ENCODE data around the gene ABHD2.

ABHD2 gene

DNA sequence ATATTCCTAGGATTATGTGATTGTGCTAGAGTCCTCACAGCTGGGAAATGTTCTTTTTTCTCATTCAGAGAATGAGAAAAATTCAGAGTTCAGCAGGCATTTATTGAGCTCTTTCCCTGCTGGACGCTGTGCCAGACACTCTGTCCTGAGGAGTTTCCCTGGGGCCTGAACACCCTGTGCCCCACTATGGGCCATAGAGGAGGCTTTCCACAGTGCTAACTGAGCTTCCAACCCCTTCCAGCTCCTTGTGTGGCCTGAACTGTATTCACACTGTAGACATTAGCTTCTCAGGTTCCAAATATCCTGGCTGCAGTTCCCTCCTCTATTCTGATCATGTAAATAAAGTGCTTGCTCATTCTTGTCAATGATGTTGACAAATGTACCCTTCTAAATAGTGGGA, 10.0 kb downstream of the ABHD2 start:
- no peak for DNase-seq (ENCODE audit: low read depth in 2 of 2)

DNA sequence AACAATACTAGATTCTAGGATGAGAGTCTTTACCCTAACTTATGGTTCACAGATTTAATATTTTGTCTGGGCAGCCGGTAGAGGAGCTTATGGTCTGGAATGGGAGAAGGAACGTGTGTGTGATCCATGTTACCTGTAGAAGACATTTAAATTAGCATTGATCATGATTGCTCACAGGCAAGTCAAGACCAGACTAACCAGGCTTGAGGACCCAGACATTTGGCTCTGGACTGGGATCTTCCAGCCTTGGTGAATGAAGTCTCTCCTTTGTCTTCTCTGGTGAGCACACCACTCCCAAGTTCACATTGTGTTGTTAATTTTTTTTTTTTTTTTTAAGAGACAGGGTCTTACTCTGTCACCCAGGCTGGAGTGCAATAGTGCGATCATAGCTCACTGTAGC, 11.7 kb downstream of the ABHD2 start:
- no peak for DNase-seq (ENCODE audit: low read depth in 2 of 2)

DNA sequence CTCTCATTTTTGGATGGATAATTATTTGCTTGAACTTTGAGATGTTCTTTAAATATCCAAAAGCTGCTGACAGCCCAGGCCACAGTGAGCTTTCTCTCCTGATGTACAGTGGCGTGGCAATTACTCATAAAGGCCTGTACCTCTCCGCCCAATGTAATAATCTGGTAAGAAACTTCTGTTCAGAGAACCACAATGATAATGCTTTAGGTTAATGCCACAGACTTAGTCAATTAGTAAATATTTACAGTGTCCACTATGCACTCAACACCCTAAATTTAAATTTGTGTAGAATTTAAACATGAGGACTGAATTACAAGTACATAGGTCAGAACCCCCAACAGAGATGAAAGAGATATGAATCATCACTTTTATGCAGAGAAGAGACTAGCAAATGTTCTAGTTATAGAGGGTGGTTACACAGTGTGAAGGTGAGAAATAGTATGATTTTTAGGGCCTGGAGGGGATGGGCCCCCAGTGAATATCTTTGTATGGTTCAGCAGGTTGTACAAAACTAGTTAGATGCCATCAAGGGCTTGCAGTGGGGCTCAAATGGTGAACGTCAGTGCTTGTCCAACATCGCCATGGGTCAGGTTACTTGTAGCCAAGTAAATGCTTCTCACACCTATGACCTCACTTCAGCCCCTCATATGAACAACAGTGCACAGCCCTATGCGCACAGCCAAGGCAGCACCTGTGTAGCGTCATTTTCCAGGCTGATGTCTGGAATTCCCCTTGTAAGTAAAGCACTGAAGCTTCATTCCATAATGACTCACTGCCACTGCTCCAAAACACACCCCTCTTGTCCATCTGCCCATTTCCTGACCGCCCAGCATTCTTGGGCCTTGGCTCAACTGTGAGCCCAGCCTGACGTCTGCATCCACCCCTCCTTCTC, 13.3 kb downstream of the ABHD2 start:
- DNase-seq (ENCODE audit: low read depth in 2 of 2) = no peak

DNA sequence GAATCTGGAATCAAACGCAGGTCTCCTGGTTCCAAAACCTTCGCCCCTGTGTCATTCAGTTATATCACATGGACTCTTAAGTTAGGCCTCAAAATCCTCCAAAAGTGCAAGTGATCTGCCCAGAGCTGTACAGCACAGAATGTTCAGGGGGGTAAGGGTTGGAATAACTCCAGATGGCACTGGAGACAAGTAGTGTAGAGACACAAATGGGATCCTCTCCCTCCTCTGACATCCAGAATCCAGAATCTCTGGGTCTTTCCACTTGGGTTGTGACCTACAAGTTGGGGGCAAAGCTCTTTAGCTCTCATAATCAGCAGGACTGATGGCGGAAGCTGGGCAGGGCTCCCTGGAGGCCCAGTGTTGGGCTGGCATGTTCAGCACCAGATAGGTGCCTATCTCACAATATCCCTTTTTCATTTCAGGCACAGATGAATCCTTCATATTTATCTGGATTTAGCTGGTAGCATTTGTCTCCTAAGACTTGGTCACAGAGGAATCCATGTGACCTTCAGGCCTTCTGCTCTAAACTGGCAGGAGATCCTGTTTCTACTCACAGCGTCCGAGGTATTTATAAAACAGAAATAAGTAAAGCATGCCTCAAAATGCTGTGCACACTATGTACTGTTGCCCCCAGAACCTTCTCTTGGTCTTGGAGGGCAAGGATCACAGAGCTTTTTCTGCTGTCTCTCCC, 15.4 kb downstream of the ABHD2 start:
- no peak for DNase-seq (ENCODE audit: low read depth in 2 of 2)

DNA sequence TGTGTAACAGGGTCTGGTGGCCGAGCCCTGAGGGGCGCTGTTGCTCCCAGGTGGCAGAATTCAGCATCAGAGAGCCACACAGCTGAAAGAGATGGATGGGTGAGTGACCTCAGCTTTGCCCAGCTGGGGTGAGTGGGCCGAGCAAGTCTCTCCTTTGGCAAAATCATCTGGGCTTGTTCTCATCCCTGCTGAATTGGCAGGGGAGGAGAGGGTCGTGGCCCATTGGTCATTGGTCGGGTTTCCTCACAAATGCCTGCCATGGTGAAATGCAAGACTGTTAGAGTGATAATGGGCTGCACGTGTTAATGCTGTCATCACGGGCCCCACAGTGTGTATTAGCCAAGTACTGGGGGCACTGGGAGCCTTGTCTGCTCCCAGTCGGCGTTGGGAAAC, 15.9 kb downstream of the ABHD2 start:
- no peak for DNase-seq (ENCODE audit: low read depth in 2 of 2)

DNA sequence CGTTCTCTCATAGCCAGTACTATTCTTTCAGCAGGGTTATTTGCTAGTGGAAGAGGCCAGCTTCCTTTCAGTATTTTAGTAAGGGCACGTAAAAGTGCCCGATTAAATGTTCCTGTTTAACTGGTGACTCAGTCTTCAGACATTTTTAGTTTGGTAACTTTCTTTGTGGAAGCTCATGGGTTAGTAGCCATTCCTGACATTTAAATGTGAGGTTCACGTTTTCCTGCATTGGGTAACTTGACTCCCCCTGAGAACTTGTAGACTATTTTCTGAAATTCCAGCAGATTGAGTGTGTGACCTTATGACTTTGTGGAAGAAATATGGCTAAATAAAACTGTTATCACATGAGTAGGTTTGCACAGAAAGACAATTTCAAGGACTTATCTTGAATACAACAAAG, 16.9 kb downstream of the ABHD2 start:
- DNase-seq (ENCODE audit: low read depth in 2 of 2) = no peak

DNA sequence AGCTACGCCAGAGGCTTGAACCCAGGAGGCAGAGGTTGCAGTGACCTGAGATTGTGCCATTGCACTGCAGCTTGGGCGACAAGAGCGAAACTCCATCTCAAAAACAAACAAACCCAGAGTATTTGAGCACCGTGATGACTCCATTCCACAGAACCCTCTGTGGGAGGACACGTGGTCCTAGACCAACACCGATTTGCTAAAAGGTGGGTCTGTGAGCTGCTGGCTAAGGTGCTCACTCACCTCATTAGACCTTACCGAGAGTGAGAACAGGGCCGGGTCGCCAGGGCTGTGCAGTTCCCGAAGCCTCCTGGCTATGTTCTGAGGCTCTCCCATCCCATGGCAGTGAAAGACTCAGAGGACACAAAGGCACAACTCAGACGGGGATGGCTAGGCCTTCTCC, 17.9 kb downstream of the ABHD2 start:
- no peak for DNase-seq (ENCODE audit: low read depth in 2 of 2)

DNA sequence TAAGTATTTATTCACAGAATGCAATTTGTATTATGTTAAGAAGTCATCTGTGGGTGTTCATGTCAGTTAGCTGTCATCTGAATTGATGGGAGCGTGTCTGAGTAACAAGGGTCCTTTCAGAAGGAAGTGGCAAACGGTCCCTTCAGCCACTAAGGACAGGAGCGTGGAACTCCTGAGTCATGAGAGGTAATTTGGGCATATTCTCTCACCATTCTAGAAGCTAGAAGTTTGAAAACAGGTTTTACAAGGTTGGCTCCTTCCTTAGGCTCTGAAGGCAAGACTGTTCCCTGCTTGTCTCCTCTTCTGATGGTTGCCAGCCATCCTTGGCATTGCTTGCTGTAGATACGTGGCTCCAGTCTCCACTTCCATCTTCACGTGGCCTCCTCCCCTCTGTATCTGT, 19.7 kb downstream of the ABHD2 start:
- no peak for DNase-seq (ENCODE audit: low read depth in 2 of 2)

DNA sequence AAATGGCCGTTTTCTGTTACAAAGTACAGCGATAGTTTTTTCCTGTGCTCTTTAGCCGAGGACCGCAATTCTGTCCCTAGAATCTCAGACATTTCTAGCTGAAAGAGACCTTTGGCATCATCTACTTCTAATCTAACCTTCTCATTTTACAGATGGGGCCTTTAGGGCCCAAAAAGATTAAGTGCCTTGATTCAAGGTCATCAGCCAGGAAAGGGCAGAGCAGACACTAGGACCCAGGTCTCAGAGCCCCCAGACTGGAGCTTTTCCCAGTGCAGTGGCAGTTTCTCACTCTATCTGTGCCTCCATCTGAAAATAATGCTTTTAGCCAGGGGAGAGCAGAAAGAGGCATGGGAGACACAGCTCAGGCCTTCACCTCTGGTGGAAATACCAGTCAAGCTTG, 20.6 kb downstream of the ABHD2 start:
- no peak for DNase-seq (ENCODE audit: low read depth in 2 of 2)

DNA sequence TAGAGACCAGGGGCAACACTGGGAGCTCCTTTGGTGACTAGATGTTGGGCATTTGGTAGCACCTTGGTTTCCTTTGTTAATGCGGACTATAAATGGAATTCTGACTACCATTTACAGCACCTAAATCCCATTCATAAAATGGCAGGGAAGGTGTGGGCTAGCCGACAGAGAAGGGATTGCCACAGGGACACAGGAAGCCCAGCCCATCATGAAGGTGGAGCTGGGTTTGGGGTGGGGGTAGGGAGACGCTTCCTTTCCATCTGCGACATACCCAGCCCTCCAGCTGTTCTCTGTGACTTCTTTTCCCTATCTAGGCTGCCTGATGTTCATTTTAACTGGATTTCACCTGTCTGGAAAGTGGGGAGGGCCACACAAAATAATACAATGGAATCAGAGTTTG, 21.0 kb downstream of the ABHD2 start:
- no peak for DNase-seq (ENCODE audit: low read depth in 2 of 2)

DNA sequence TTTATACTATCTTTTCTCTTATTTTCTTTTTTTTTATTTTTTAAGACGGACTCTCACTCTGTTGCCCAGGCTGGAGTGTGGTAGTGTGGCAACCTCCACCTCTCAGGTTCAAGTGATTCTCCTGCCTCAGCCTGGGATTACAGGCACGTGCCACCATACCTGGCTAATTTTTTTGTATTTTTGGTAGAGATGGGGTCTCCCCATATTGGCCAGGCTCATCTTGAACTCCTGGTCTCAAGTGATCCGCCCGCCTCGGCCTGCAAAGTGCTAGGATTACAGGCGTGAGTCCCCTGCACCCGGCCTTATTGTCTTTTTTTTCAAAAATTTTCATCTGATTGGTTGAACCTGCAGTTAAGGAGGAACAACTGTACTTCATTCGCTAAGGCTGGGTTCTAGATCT, 21.8 kb downstream of the ABHD2 start:
- no peak for DNase-seq (ENCODE audit: low read depth in 2 of 2)

DNA sequence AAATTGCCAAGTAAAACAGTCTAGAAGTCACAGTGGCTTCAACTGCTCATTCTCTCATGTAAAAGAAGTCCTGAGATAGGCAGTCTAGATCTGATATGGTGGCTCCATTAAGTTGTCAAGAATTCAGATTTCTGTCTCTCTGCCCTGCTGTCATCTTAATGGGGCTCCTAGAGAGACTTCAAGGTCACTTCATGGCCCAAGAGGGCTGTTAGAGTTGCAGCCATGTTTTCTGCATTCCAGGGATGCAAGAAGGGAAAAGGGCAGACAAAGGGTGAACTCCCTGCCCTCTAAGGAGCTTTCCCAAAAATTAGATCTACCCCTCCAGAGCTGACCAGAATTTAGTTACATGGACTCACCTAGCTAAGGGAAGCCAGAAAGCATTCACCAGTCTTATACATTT, 23.1 kb downstream of the ABHD2 start:
- no peak for DNase-seq (ENCODE audit: low read depth in 2 of 2)

DNA sequence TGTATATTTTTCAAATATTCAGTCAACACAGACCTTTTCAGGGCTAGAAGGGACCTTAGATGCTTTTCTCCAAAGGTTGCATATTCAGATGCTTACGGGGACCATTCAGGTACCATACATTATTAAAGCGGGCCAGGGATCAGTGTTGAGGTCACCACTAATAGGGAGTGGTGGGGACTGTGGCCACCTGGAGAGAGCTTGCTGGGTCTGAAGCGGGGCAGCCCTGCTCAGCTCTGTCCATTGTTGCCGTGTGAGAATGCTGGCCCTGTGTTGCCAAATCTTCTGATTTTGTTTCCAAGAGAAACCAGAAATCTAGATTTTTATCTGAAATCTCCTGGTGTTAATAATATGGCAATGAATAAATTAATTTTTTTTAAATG, 23.7 kb downstream of the ABHD2 start:
- no peak for DNase-seq (ENCODE audit: low read depth in 2 of 2)

DNA sequence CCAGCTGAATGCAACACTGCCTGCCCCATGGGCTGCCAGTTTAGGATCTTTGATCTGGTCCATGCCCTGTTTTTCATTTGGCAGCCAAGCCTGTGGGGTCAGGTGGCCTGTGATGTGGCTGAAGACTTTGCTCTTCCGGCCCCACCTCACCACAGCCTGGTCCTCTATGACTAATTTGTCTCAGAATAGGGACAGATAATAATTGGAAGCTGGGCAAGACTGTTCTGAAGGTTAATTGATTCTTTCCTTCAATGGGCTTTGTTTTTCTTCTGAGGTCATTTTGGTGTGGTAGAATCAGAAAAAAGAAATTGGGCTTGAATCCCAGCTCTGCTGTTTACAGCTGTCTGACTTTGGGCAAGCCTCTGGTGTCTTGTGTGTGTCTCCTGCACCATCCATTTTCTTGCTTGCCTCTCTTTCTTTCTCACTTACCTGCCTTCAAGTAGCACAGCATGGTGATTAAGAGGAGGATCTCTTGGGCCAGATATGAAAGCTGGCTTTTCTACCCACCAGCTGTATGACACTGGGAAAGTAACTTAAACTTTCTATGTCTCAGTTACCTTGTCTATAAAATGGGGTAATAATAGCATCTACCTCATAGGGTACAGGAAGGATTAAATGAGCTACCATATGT, 24.2 kb downstream of the ABHD2 start:
- no peak for DNase-seq (ENCODE audit: low read depth in 2 of 2)

DNA sequence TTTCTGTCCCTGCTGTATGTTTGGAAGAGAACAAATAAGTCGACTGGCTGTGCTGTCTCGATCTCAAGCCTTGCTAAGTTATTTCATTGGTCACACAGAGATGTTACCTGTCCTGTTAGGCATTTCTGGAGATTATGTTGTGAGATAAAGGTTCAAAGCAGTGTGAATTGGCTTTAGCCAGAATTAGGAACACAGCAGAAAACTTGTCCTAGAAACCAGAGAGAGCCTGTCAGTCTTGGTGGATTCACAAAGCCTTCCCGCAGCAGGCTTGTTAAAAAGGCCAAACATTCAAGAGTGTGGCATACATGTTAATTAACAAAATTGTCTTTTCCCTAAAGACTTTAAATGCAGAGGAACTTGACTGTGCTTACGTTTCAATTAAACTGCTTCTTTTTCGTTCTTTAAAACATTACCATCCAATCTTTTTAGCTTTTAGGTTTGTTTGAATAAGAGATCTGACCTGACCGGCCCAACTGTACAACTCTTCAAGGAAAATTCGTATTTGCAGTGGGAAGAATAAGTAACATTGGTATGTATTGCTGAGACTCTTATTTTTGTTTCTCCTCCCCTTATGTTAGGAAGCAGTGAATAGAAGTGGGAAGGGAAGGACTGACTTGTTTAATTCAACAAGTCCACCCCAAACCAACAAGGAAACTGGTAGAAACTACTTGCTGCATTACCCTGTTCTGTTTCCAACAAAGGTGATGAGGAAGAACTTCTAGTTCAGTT, 25.2 kb downstream of the ABHD2 start:
- DNase-seq (ENCODE audit: low read depth in 2 of 2) = no peak

DNA sequence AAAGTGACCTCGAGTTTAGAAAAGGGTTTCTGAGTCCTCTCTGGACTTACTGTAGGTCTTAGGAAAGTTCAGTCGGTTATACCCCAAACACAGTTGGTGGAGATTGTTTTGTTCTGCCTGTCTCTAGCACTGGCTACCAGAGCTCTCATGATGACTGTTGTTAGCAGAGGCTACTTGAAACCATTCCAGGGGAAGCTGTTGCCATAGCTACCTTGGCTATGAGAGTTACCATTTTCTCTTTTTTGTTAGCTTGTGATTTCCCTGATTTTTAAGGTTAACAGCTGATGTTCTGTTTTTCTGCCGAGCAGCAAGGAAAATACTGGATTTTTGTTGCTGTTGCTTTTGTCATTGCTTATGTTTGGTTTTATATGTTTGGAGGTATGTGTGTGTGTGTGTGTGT, 26.7 kb downstream of the ABHD2 start:
- DNase-seq (ENCODE audit: low read depth in 2 of 2) = no peak

DNA sequence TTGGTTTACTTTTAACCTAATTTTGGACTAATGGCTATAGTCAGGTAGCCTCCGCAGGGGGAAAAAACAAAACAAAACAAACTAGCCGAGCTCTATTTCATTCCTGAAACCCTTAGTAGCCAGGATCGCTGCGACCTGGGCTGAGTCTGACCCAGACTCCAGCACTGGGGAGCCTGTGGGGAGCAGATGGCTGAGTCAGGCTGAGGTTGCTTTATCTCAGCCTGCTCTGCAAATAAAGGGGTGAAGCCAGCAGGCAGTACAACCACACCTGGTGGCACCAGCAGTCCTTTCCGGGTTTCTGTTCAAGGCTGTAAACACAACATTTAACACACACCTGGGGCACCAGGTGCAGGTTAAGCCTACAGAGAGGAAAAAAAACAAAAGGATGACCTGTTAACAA, 27.3 kb downstream of the ABHD2 start:
- DNase-seq (ENCODE audit: low read depth in 2 of 2) = no peak

DNA sequence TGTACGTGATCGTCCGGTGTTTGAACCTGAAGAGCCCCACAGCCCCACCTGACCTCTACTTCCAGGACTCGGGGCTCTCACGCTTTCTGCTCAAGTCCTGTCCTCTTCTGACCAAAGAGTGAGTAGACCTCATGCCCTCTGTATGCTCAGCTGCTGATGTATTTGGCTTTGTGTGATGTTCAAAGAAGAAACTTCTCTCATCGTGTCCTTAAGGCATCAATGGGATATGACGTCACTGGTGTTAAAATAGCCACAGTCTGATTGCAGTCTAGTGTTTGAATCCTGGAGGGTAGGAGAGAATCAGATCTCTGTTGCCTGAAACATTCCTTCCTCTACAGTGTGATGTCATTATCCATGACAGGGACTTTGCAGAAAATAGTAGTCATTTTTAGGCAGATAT, 28.1 kb downstream of the ABHD2 start:
- DNase-seq (ENCODE audit: low read depth in 2 of 2) = no peak

DNA sequence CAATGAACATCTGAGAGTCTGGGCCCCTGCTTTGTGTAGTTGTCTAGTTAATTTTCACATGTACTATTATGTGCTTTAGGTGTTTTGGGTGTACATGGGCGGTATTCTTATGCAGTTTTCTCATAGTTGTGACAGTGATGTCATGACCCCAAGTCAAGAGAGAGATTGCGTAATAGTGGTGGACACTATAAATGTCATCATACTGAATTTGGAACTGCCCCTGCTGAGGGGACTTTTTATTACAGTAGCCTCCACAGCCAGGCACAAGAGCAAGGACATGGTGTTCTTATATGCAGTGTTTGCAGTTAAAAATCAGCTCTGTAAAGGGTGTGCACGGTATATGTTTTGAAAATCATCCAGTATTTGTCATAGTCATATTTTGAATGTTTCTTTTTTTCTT, 29.5 kb downstream of the ABHD2 start:
- DNase-seq (ENCODE audit: low read depth in 2 of 2) = no peak

DNA sequence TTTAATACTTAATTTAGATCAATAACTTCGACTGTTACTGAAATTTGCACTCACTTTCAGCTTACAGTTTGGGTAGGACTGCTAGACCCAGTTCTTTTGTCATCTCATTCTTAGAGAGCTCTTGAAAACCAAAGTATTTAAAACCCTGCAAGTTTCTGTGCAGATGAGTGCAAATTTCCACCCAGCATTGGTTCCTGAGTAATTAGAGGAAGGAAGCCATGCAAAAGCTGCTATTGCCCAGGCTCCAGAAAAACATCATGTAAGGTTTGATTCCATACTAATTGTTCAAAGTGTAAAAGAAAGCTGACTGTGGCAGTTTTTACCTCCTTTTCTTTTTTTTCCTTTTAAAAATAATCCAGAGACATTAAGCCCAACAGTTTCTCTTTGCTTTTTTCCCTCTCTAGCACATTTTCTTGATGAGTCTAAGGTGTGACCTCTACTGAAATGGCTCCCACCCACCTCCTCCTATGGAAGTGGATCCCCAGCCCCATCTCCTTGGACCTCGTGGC, 30.3 kb downstream of the ABHD2 start:
- DNase-seq (ENCODE audit: low read depth in 2 of 2) = no peak

DNA sequence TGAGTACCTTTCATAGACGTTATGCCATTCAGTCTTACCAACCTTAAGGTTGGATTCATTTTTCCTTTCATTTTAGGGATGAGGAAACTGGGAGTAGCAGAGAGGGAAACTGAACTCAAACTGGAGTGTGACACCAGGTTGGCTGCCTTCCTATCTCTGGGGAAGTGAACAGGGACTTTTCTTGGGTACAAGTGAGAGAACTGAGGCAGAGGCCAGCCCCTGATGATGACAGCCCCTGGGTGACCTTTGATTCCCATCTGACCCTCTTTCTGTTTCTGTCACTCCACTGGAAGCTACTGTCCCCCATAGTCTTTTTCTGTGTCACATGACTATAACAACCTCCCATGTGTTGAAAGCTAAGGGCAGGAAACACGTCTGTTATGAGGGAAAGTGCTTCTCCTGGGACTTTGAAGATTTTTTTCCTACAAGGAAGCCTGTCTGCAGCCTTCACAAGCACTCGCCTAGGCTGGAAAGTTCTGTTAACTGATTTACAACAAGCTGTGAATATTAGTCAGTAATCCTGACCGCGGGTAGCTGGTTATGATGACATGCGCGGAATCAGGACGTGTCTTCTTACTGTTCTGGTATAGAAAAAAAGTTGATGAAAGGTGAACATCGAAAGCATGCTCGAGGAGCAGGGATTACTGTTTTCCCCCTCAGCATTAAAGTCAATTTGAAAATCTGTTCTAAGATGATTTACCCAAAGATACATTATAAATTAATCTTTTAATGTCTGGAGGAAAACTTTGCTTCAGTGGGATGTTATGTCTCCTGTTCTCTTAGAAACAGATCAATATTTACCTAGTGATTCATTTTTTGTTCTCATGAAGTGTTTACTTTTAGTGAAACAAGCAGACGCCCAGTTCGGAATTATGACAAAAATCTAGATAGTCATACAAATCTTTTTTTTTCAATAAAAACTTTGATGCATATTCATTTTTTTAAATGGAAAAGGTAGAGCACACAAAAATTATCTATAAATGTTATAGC, 31.5 kb downstream of the ABHD2 start:
- no peak for DNase-seq (ENCODE audit: low read depth in 2 of 2)
